CD4-positive, alpha-beta T cell (primary cell): ENCODE data around the gene PKP4. TPM values are rescaled to one million over a fixed set of nuclear protein-coding genes. Genes with fewer than 3 reads are reported as not detected.

Experiments used
- ATAC-seq: fragments of 200-7000 bp; cut with Tn5 transposase; one replicate; pipeline ENCODE4 v1.10.0; 2022; ENCODE audit warnings: mild to moderate bottlenecking; ENCODE audit not compliant: poor library complexity
- CTCF ChIA-PET: fragments of 350-600 bp; sonication (Branson Sonifier 250); formaldehyde crosslinking; loops from one replicate; lab custom pipeline; 2021; ENCODE audit warnings: antibody characterized with exemption, inconsistent platforms; lab: Charles Lee
- POLR2A ChIA-PET: fragments of 350-600 bp; sonication (Branson Sonifier 250); formaldehyde crosslinking; loops from one replicate; lab custom pipeline; 2021; ENCODE audit warnings: antibody characterized with exemption, inconsistent platforms; lab: Charles Lee
- DNase-seq, 14 experiments: peaks; one replicate each; pipeline ENCODE4 v3.0.0-alpha.2; 2013 to 2020; ENCODE audit warnings: mixed read lengths in 2 of 14
- H3K27ac ChIP-seq, 2 donors: one replicate each; pipeline versions ENCODE4 v1.5.1 to v1.7.0; 2013; ENCODE audit warnings: low read length in 2 of 2, low read depth in 1 of 2, mild to moderate bottlenecking in 1 of 2
- H3K27me3 ChIP-seq, 2 experiments: 1 replicate in 1 of 2; 2 replicates in 1 of 2; pipeline versions ENCODE4 v1.6.1 to v1.7.0; 2013; ENCODE audit warnings: low read length in 2 of 2, control low read depth in 1 of 2, mild to moderate bottlenecking in 1 of 2, moderate library complexity in 1 of 2; ENCODE audit not compliant: insufficient read depth in 2 of 2, control insufficient read depth in 1 of 2
- H3K36me3 ChIP-seq: one replicate; pipeline ENCODE4 v1.6.1; 2013; ENCODE audit warnings: low read length, control low read depth; ENCODE audit not compliant: insufficient read depth
- H3K4me1 ChIP-seq: one replicate; pipeline ENCODE4 v1.6.1; 2013; ENCODE audit warnings: low read length, control low read depth; ENCODE audit not compliant: insufficient read depth
- H3K4me3 ChIP-seq: one replicate; pipeline ENCODE4 v1.5.1; 2013; ENCODE audit warnings: mild to moderate bottlenecking, low read length, moderate library complexity
- H3K9me3 ChIP-seq, 2 experiments: 1 replicate in 1 of 2; 2 replicates in 1 of 2; pipeline versions ENCODE4 v1.6.1 to v1.7.0; 2013; ENCODE audit warnings: low read length in 2 of 2, mild to moderate bottlenecking in 2 of 2, control low read depth in 1 of 2, moderate library complexity in 1 of 2; ENCODE audit not compliant: control insufficient read depth in 1 of 2, insufficient read depth in 1 of 2
- H3K27ac Mint-ChIP-seq: one replicate; pipeline ENCODE4 v1.8.0; 2020; ENCODE audit warnings: mixed read lengths
- H3K27me3 Mint-ChIP-seq: one replicate; pipeline ENCODE4 v1.8.0; 2021; ENCODE audit warnings: mixed read lengths
- H3K36me3 Mint-ChIP-seq: one replicate; pipeline ENCODE4 v1.8.0; 2021; ENCODE audit warnings: low read depth, mixed read lengths
- H3K4me1 Mint-ChIP-seq: one replicate; pipeline ENCODE4 v1.8.0; 2021; ENCODE audit warnings: low read depth, mixed read lengths
- H3K4me3 Mint-ChIP-seq: one replicate; pipeline ENCODE4 v1.8.0; 2020; ENCODE audit warnings: mild to moderate bottlenecking, mixed read lengths
- H3K9me3 Mint-ChIP-seq: one replicate; pipeline ENCODE4 v1.8.0; 2020; ENCODE audit warnings: mixed read lengths
- intact Hi-C, 2 experiments: fragments of 100-400 bp; cut with DNase I in 1 of 2; cut with micrococcal nuclease in 1 of 2; formaldehyde crosslinking; loops; one replicate each; pipeline versions ENCODE4 v1.15.1 to v1.9.0; 2023 to 2025; cut with DNase I, micrococcal nuclease
- total RNA-seq, 174 experiments: library from RNA in 2 of 174; stranded (reverse) in 2 of 174; gene quantifications; one replicate each; pipeline ENCODE4 v1.2.3 and lab custom pipeline; 2021 to 2026
- TF ChIP-seq, protein P1 (sequence below): fragments of 200-600 bp; IDR thresholded peaks from one replicate; pipeline ENCODE4 v1.8.0; 2022; ENCODE audit warnings: antibody characterized with exemption, mild to moderate bottlenecking

Gene PKP4
- total RNA-seq, 2 experiments from 2014 or later = 10.8 to 14.6 TPM

DNA sequence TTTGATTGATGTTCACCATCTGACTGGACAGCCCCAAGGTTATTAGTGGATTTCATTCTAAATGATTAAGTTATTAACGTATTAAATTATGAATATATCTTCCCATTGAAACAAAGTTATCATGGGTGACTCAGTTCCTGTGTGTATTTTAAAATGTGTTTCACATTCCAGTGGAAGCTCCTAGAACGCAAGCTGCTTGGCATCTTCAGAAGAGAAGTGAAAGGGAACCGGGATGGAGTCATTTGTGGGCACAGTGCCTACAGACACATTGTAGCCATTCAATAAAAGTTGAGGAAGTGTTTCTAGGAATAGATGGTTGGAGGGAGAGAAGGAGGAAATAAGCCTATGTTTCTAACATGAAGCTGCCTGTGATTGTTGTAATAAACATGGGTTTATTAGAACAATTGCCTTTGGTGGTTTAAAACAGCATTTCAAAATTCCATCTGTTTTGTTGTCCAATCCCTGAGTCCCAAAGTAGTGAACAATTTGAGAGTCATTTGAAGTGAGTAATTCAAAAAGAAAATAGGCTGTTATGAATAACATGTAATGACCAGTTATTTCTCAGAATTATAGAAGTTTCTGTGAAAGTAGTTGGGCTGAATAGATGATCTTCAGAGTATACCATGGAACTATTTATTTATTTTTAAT is 143.5 kb downstream of the PKP4 start:
- Mint-ChIP-seq H3K27me3 (no peaks in the 10 kb centered on the region), H3K9me3 (no peaks in the 10 kb centered on the region), H3K36me3 (no peaks in the 10 kb centered on the region), H3K4me1 (no peaks in the 10 kb centered on the region), H3K4me3 (no peak overlapping the region), H3K27ac (no peak overlapping the region)
- H3K9me3 ChIP-seq = no peaks in the 10 kb centered on the region
- no peaks in the 10 kb centered on the region for H3K4me1 ChIP-seq
- no peaks in the 10 kb centered on the region for H3K36me3 ChIP-seq
- ChIA-PET POLR2A (no interaction called here), CTCF (no interaction called here)
- TF ChIP-seq, protein P1, sequence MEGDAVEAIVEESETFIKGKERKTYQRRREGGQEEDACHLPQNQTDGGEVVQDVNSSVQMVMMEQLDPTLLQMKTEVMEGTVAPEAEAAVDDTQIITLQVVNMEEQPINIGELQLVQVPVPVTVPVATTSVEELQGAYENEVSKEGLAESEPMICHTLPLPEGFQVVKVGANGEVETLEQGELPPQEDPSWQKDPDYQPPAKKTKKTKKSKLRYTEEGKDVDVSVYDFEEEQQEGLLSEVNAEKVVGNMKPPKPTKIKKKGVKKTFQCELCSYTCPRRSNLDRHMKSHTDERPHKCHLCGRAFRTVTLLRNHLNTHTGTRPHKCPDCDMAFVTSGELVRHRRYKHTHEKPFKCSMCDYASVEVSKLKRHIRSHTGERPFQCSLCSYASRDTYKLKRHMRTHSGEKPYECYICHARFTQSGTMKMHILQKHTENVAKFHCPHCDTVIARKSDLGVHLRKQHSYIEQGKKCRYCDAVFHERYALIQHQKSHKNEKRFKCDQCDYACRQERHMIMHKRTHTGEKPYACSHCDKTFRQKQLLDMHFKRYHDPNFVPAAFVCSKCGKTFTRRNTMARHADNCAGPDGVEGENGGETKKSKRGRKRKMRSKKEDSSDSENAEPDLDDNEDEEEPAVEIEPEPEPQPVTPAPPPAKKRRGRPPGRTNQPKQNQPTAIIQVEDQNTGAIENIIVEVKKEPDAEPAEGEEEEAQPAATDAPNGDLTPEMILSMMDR = no peak
- intact Hi-C loops = no loop called here
- ATAC-seq = no peak
- H3K27ac ChIP-seq = no peak overlapping the region
- H3K4me3 ChIP-seq = no peak overlapping the region
- no peaks in the 10 kb centered on the region for H3K27me3 ChIP-seq
- DNase-seq = no peak

DNA sequence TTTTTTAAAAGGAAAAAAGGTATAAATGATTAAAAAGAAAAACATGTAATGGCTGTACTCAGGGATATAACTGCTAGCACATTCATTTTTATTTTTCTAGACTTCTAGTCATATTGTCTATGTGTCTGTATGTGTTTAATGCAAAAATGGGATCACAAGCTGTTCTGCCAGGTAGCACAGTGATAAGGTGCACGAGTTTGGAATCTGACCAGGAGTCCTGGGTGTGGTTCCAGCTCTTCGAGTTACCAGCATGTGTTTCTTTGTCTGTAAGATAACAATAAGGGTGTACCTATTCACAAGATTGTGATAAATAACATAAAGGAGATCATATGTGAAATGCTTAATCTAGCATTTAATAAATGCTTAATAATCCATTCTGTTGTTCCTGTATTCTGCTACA is 145.3 kb downstream of the PKP4 start:
- TF ChIP-seq, protein P1 = no peak
- no peak overlapping the region for H3K27ac ChIP-seq
- H3K9me3 ChIP-seq = no peaks in the 10 kb centered on the region
- Mint-ChIP-seq H3K27me3 (no peaks in the 10 kb centered on the region), H3K27ac (no peak overlapping the region), H3K9me3 (no peaks in the 10 kb centered on the region), H3K4me1 (no peaks in the 10 kb centered on the region), H3K4me3 (no peak overlapping the region), H3K36me3 (no peaks in the 10 kb centered on the region)
- POLR2A ChIA-PET = no interaction called here
- ATAC-seq (no peak), DNase-seq (no peak)
- no peaks in the 10 kb centered on the region for H3K36me3 ChIP-seq
- no peaks in the 10 kb centered on the region for H3K27me3 ChIP-seq
- H3K4me3 ChIP-seq = no peak overlapping the region
- no peaks in the 10 kb centered on the region for H3K4me1 ChIP-seq
- intact Hi-C loops = no loop called here
- CTCF ChIA-PET = no interaction called here

DNA sequence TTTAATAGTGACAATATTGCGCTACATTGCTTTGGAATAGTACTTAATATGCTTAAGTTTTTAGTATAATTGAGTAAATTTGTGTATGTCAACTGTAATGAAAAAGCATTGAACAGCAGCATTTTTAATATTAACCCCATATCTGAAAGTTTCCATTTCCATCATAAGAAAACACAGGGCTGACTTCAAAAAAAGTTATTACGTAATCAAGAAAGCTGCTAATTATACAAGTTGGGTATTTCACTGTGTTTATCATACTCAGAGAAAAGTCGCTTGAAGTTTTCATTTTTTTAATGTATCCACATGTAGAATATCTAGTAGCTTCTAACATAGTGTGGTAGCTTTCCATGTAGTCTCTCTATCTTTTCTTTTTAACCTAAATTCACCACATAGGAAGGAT is 146.5 kb downstream of the PKP4 start:
- Mint-ChIP-seq H3K4me1 (no peaks in the 10 kb centered on the region), H3K27me3 (no peaks in the 10 kb centered on the region), H3K4me3 (no peak overlapping the region), H3K9me3 (no peaks in the 10 kb centered on the region), H3K36me3 (no peaks in the 10 kb centered on the region), H3K27ac (no peak overlapping the region)
- intact Hi-C loops = no loop called here
- Histone ChIP-seq H3K27ac (no peak overlapping the region), H3K9me3 (no peaks in the 10 kb centered on the region), H3K36me3 (no peaks in the 10 kb centered on the region), H3K4me3 (no peak overlapping the region), H3K27me3 (no peaks in the 10 kb centered on the region), H3K4me1 (no peaks in the 10 kb centered on the region)
- ChIA-PET CTCF (no interaction called here), POLR2A (no interaction called here)
- TF ChIP-seq, protein P1 = no peak
- DNase-seq = no peak
- no peak for ATAC-seq
